Osteoblast (primary cell): ENCODE results near the gene SLC7A14. TPM values are rescaled to one million over a fixed set of nuclear protein-coding genes. Genes with fewer than 3 reads are reported as not detected.

Experiments
- DNase-seq: peaks from one replicate; pipeline ENCODE4 v3.0.0; 2011; ENCODE audit warnings: low spot score, mixed read lengths; ENCODE audit not compliant: insufficient read length; ENCODE audit errors: missing footprints
- H2AFZ ChIP-seq: 2 replicates; pipeline ENCODE4 v1.6.0; 2011; ENCODE audit warnings: mild to moderate bottlenecking, low read length
- H3K27ac ChIP-seq: 2 replicates; pipeline ENCODE4 v1.5.1; 2011; ENCODE audit warnings: mild to moderate bottlenecking, low read depth, low read length, moderate library complexity
- H3K27me3 ChIP-seq: 2 replicates; pipeline ENCODE4 v1.6.0; 2012; ENCODE audit warnings: mild to moderate bottlenecking, control low read depth, inconsistent platforms, low read length, moderate library complexity; ENCODE audit not compliant: insufficient read depth
- H3K36me3 ChIP-seq: 2 replicates; pipeline ENCODE4 v1.5.1; 2011; ENCODE audit warnings: mild to moderate bottlenecking, low read length, control low read depth, moderate library complexity; ENCODE audit not compliant: insufficient read depth
- H3K4me1 ChIP-seq: 2 replicates; pipeline ENCODE4 v1.5.1; 2011; ENCODE audit warnings: mild to moderate bottlenecking, low read length, control low read depth, moderate library complexity; ENCODE audit not compliant: insufficient read depth
- H3K4me2 ChIP-seq: 2 replicates; pipeline ENCODE4 v1.6.0; 2011; ENCODE audit warnings: mild to moderate bottlenecking, low read length; ENCODE audit not compliant: insufficient read depth
- H3K4me3 ChIP-seq: fragments of 200-600 bp; sonication (generic); 3 replicates; pipeline ENCODE4 v1.5.1; 2012; ENCODE audit warnings: mild to moderate bottlenecking, low read length, inconsistent platforms; ENCODE audit not compliant: insufficient read depth
- H3K79me2 ChIP-seq: 2 replicates; pipeline ENCODE4 v1.6.0; 2012; ENCODE audit warnings: mild to moderate bottlenecking, low read length, control low read depth, inconsistent platforms; ENCODE audit not compliant: insufficient read depth
- H3K9me3 ChIP-seq: 2 replicates; pipeline ENCODE4 v1.5.1; 2011; ENCODE audit warnings: low read depth, low read length, control low read depth
- H4K20me1 ChIP-seq: 2 replicates; pipeline ENCODE4 v1.6.0; 2012; ENCODE audit warnings: mild to moderate bottlenecking, low read length, control low read depth; ENCODE audit not compliant: insufficient read depth
- total RNA-seq: library from RNA; depleted of rRNA; stranded (reverse); fragments of >200 nt; gene quantifications from 2 replicates; pipeline ENCODE4 v1.2.3, GENCODE V29; 2012
- TF ChIP-seq, protein P1 (sequence below): IDR thresholded peaks from 2 replicates; pipeline ENCODE4 v1.5.1; 2011; ENCODE audit warnings: mild to moderate bottlenecking, low read depth, low read length, moderate library complexity; ENCODE audit errors: extremely low read depth

SLC7A14 gene
- total RNA-seq, 1 donor: 0.36 TPM

DNA sequence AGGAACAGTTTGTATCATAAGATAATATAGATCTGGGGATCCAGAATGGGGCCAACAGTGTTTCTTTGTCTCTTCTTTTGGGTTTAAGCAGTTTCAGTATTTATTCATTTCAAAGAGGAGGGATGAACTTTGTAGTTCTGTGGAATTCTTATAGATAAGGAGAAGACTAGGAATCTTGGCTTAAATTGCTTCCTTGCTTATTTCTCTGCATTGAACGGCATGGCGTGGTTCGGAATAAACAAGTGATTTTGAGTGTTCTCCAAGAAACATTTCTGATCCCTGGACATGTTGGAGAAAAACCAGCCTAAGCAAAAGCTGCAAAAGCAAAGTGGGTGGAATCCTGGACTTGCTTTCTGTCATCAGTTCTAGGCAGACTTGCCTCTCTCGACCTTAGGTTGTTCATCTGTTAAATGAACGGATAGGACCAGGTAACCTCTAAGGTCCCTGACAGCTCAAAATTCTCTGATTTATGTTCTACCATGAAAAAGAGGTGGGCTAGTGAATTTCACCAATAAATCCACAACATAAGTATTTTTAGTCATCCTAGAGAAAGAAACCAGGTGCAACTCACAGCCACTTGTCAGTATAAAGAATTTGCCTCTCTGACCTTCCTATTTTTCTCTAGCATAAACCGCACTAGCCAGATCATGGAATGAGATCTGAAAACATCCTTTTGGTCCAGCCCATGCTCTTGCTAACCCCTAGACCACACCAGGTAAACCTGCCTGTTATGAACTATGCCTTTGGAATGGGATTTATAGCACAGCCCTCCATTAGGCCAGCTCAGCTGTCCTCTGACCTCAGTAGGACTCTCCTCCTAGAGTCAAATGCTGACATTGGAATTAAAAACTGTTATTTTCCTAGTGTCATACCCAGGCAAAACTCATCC lies 88.4 kb downstream of the SLC7A14 start:
- H3K4me1 ChIP-seq: peaks cover 9% of the 10 kb centered on the region
- no peaks in the 10 kb centered on the region for H3K36me3 ChIP-seq
- H3K27ac ChIP-seq: no peak overlapping the region
- TF ChIP-seq, protein P1, sequence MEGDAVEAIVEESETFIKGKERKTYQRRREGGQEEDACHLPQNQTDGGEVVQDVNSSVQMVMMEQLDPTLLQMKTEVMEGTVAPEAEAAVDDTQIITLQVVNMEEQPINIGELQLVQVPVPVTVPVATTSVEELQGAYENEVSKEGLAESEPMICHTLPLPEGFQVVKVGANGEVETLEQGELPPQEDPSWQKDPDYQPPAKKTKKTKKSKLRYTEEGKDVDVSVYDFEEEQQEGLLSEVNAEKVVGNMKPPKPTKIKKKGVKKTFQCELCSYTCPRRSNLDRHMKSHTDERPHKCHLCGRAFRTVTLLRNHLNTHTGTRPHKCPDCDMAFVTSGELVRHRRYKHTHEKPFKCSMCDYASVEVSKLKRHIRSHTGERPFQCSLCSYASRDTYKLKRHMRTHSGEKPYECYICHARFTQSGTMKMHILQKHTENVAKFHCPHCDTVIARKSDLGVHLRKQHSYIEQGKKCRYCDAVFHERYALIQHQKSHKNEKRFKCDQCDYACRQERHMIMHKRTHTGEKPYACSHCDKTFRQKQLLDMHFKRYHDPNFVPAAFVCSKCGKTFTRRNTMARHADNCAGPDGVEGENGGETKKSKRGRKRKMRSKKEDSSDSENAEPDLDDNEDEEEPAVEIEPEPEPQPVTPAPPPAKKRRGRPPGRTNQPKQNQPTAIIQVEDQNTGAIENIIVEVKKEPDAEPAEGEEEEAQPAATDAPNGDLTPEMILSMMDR: no peak
- H3K4me2 ChIP-seq: no peak overlapping the region
- no peak overlapping the region for H2AFZ ChIP-seq
- no peaks in the 10 kb centered on the region for H3K79me2 ChIP-seq
- H3K4me3 ChIP-seq: no peak overlapping the region
- no peaks in the 10 kb centered on the region for H4K20me1 ChIP-seq
- H3K27me3 ChIP-seq: no peaks in the 10 kb centered on the region
- H3K9me3 ChIP-seq: no peaks in the 10 kb centered on the region
- no peak for DNase-seq

DNA sequence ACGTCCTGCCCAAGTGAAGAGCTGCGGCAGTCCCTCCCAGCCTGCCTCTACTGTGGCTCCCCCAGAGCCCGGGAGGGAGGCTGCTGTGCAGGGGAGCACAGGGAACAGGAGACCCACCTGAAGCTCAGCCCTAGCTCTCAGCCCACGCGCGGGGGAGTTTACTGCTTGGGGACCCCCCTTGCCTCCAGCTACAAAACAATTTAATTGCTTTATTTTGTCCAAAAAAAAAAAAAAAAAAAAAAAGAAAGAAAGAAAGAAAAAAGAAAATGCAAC lies 89.1 kb downstream of the SLC7A14 start:
- no peak for DNase-seq
- no peaks in the 10 kb centered on the region for H3K9me3 ChIP-seq
- H3K4me1 ChIP-seq: peaks cover 9% of the 10 kb centered on the region
- no peaks in the 10 kb centered on the region for H3K79me2 ChIP-seq
- no peaks in the 10 kb centered on the region for H4K20me1 ChIP-seq
- no peak overlapping the region for H3K27ac ChIP-seq
- H3K4me2 ChIP-seq: no peak overlapping the region
- H3K4me3 ChIP-seq: no peak overlapping the region
- H3K27me3 ChIP-seq: no peaks in the 10 kb centered on the region
- no peaks in the 10 kb centered on the region for H3K36me3 ChIP-seq
- H2AFZ ChIP-seq: no peak overlapping the region
- TF ChIP-seq, protein P1: no peak

DNA sequence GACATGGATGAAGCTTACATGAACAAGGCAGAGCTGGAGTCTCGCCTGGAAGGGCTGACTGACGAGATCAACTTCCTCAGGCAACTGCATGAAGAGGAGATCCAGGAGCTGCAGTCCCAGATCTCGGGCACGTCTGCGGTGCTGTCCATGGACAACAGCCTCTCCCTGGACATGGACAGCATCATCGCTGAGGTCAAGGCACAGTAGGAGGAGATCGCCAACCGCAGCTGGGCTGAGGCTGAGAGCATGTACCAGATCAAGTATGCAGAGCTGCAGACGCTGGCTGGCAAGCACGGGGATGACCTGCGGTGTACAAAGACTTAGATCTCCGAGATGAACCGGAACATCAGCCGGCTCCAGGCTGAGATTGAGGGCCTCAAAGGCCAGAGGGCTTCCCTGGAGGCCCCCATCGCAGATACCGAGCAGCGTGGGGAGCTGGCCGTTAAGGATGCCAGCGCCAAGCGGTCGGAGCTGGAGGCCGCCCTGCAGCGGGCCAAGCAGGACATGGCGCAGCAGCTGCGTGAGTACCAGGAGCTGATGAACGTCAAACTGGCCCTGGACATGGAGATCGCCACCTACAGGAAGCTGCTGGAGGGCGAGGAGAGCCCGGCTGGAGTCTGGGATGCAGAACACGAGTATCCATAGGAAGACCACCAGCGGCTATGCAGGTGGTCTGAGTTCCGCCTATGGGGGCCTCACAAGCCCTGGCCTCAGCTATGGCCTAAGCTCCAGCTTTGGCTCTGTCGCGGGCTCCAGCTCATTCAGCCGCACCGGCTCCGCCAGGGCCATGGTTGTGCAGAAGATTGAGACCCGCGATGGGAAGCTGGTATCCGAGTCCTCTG lies 89.6 kb downstream of the SLC7A14 start:
- no peaks in the 10 kb centered on the region for H3K36me3 ChIP-seq
- H3K27me3 ChIP-seq: no peaks in the 10 kb centered on the region
- H3K9me3 ChIP-seq: no peaks in the 10 kb centered on the region
- peaks cover 9% of the 10 kb centered on the region for H3K4me1 ChIP-seq
- TF ChIP-seq, protein P1: no peak
- H3K4me2 ChIP-seq: no peak overlapping the region
- no peak for DNase-seq
- H4K20me1 ChIP-seq: no peaks in the 10 kb centered on the region
- no peaks in the 10 kb centered on the region for H3K79me2 ChIP-seq
- H2AFZ ChIP-seq: no peak overlapping the region
- H3K4me3 ChIP-seq: no peak overlapping the region
- no peak overlapping the region for H3K27ac ChIP-seq

DNA sequence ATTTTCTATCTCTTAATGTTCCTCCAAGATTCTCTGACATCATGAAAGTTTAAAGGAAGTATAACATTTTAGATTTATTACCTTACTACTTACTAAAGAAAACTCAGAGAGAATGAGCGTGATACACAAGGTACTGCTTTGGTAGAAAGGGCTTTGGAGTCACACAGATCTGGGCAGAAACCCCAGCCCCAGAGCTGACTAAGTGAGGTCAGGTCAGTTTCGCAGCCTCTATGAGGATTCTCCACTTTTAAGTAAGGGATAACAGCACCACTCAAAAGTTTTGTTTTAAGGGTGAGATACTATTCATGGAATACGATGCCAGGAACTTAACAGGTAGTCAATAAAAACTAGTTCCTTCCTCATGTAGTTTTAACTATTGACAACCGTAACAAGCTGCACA lies 91.1 kb downstream of the SLC7A14 start:
- H3K36me3 ChIP-seq: no peaks in the 10 kb centered on the region
- H3K27ac ChIP-seq: peak overlapping the region; percentile 62
- H2AFZ ChIP-seq: no peak overlapping the region
- H3K9me3 ChIP-seq: no peaks in the 10 kb centered on the region
- TF ChIP-seq, protein P1: no peak
- no peaks in the 10 kb centered on the region for H3K79me2 ChIP-seq
- DNase-seq: peak; percentile 75
- H3K4me2 ChIP-seq: no peak overlapping the region
- peaks cover 9% of the 10 kb centered on the region for H3K4me1 ChIP-seq
- H3K27me3 ChIP-seq: no peaks in the 10 kb centered on the region
- no peak overlapping the region for H3K4me3 ChIP-seq
- no peaks in the 10 kb centered on the region for H4K20me1 ChIP-seq
